Measurements from ENCODE around the gene RBM18. TPM values are rescaled to one million over a fixed set of nuclear protein-coding genes. Genes with fewer than 3 reads are reported as not detected.

RBM18 gene
- total RNA-seq, 1 experiment from 2014 or later, result 19.2 TPM

DNA sequence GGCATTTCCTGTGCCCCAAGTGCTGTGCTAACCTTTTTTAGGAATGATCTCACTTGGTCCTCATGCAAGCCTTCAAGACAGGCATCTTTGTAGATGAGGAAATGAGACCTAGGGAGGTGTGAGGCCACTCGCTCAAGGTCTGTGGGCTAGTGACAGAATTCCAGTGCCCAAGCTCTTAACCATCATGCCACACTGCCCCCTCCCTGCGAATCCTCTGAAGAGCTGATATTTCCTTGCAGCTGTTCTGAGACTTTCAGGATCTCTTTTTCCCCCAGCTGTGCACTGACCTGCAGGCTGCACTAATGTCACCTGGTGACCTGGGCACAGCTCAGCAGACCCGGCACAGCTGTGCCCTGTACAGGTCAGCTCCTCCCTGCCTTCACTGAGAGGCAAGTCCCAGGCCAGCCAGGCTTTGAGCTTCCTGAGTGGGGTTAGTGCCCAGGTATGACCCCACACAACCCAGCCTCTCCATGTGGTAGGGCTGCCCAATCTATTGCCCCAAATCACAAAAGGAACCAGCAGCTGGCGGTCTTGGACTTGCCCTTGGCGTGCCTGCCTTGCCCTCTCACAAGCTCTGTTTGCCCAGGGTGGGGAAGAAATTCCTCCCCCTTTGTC lies 72.3 kb downstream of the RBM18 start:
- Histone ChIP-seq H3K36me3 (ENCODE audit: control insufficient read depth, insufficient read depth, low read length) (no peaks in the 10 kb centered on the region), H3K27me3 (ENCODE audit: control insufficient read depth, insufficient read depth, low read length) (no peaks in the 10 kb centered on the region), H3K4me1 (ENCODE audit: control insufficient read depth, insufficient read depth, low read length) (no peaks in the 10 kb centered on the region), H3K4me3 (ENCODE audit: low read depth in 2 of 2, low read length in 2 of 2) (no peak overlapping the region), H3K27ac (ENCODE audit: low read length) (no peak overlapping the region), H3K9me3 (ENCODE audit: control insufficient read depth, insufficient read depth, low read depth, low read length) (no peaks in the 10 kb centered on the region)
- CTCF ChIA-PET, result interaction anchor here (1.5 kb wide), 1 partner anchor 67 kb away, joined by 4 read pairs; no protein-coding TSS in a partner anchor
- BruUV-seq (replicated peaks), result no TSS peak
- DNase-seq (ENCODE audit: low read depth, low spot score) (no peak), ATAC-seq (0 out of 2 replicates have a peak, but pooled peaks have one; percentile 14)
- in situ Hi-C loops (cut with HindIII; ENCODE audit: low pct_unique_long_range_greater_than_20kb, low sequenced_read_pairs), result no loop called here
- intact Hi-C loops (cut with micrococcal nuclease; ENCODE audit: unreplicated experiment), result no loop called here
- TF ChIP-seq, protein P1, sequence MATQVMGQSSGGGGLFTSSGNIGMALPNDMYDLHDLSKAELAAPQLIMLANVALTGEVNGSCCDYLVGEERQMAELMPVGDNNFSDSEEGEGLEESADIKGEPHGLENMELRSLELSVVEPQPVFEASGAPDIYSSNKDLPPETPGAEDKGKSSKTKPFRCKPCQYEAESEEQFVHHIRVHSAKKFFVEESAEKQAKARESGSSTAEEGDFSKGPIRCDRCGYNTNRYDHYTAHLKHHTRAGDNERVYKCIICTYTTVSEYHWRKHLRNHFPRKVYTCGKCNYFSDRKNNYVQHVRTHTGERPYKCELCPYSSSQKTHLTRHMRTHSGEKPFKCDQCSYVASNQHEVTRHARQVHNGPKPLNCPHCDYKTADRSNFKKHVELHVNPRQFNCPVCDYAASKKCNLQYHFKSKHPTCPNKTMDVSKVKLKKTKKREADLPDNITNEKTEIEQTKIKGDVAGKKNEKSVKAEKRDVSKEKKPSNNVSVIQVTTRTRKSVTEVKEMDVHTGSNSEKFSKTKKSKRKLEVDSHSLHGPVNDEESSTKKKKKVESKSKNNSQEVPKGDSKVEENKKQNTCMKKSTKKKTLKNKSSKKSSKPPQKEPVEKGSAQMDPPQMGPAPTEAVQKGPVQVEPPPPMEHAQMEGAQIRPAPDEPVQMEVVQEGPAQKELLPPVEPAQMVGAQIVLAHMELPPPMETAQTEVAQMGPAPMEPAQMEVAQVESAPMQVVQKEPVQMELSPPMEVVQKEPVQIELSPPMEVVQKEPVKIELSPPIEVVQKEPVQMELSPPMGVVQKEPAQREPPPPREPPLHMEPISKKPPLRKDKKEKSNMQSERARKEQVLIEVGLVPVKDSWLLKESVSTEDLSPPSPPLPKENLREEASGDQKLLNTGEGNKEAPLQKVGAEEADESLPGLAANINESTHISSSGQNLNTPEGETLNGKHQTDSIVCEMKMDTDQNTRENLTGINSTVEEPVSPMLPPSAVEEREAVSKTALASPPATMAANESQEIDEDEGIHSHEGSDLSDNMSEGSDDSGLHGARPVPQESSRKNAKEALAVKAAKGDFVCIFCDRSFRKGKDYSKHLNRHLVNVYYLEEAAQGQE (IDR thresholded peaks at IDR 0.05; ENCODE audit: insufficient read depth in 1 of 2, low read depth in 2 of 2, low read length in 1 of 2), result no peak
- POLR2A ChIA-PET, result no interaction called here

DNA sequence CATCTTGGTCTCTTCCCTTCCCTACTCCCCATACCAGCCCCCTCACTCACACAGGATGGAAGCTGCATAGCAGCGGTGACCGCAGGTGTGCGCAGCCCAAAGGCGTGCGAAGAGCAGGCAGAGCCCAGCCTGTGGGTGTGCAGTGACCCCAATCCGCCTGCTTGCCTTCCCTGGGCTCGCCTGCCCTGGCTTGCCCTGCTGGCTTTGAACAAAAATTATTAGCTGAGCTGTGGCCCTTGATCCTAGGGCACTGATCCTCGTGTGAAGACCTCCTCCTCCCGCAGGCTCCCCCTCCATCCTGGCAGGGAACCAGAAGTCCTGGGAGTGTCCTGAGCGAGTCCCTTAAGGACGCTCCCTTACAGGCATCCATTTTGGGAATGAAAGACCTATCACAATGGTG lies 73.1 kb downstream of the RBM18 start:
- no peaks in the 10 kb centered on the region for H3K36me3 ChIP-seq (ENCODE audit: control insufficient read depth, insufficient read depth, low read length)
- peak; percentile 19; the same call in 1 of the 2 replicates for ATAC-seq
- intact Hi-C loops (cut with micrococcal nuclease; ENCODE audit: unreplicated experiment) (no loop called here), in situ Hi-C loops (cut with HindIII; ENCODE audit: low pct_unique_long_range_greater_than_20kb, low sequenced_read_pairs) (no loop called here)
- H3K27me3 ChIP-seq (ENCODE audit: control insufficient read depth, insufficient read depth, low read length), result no peaks in the 10 kb centered on the region
- no TSS peak for BruUV-seq (replicated peaks)
- TF ChIP-seq, protein P1 (IDR thresholded peaks at IDR 0.05; ENCODE audit: insufficient read depth in 1 of 2, low read depth in 2 of 2, low read length in 1 of 2), result no peak
- H3K4me3 ChIP-seq (ENCODE audit: low read depth in 2 of 2, low read length in 2 of 2), result no peak overlapping the region
- no peaks in the 10 kb centered on the region for H3K9me3 ChIP-seq (ENCODE audit: control insufficient read depth, insufficient read depth, low read depth, low read length)
- no peak for DNase-seq (ENCODE audit: low read depth, low spot score)
- ChIA-PET CTCF (interaction anchor here (1.5 kb wide), 1 partner anchor 67 kb away, joined by 4 read pairs; no protein-coding TSS in a partner anchor), POLR2A (no interaction called here)
- H3K4me1 ChIP-seq (ENCODE audit: control insufficient read depth, insufficient read depth, low read length), result no peaks in the 10 kb centered on the region
- no peak overlapping the region for H3K27ac ChIP-seq (ENCODE audit: low read length)

DNA sequence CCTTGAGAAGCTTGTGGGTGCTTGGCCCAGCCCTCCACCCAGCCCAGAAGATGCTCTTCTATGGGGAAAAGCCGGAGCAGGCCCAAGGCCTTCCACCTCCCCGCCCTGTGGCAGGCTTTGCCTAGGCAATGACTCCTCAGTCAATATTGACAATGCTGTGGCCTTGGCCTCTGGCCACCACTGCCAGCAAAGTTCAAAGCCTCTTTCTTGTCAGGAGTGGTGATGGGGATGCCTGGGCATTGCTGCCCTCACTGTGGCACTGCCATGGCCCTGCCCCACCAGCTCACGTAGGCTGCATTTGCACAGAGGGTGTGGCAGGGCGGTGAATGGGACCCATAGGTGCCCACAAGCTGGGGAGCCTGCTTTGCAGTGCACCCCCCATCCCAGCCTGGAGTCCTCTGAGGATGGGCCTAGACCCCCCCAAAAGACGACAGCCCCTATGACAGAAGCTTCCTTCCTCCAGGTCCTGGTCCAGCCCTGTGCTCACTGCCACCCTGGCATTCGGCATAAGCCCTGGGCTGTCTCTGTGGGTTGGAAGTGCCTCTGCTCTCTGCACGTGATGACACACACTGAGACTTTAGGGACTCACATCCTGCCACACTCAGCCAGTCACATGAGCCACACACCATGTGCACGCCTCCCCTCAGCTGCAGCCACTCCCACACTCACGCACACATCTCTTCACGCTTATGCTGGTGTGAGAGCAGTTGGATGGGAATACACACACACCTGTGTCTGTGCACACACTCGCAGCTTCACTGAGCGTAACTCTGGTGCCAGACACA lies 73.9 kb downstream of the RBM18 start:
- DNase-seq (ENCODE audit: low read depth, low spot score) (peak; percentile 33), ATAC-seq (peak; percentile 68)
- Histone ChIP-seq H3K27ac (ENCODE audit: low read length) (no peak overlapping the region), H3K9me3 (ENCODE audit: control insufficient read depth, insufficient read depth, low read depth, low read length) (no peaks in the 10 kb centered on the region), H3K4me3 (ENCODE audit: low read depth in 2 of 2, low read length in 2 of 2) (no peak overlapping the region), H3K36me3 (ENCODE audit: control insufficient read depth, insufficient read depth, low read length) (no peaks in the 10 kb centered on the region), H3K4me1 (ENCODE audit: control insufficient read depth, insufficient read depth, low read length) (no peaks in the 10 kb centered on the region), H3K27me3 (ENCODE audit: control insufficient read depth, insufficient read depth, low read length) (no peaks in the 10 kb centered on the region)
- in situ Hi-C loops (cut with HindIII; ENCODE audit: low pct_unique_long_range_greater_than_20kb, low sequenced_read_pairs), result no loop called here
- ChIA-PET CTCF (no interaction called here), POLR2A (no interaction called here)
- BruUV-seq (replicated peaks), result no TSS peak
- intact Hi-C loops (cut with micrococcal nuclease; ENCODE audit: unreplicated experiment), result no loop called here
- TF ChIP-seq, protein P1 (IDR thresholded peaks at IDR 0.05; ENCODE audit: insufficient read depth in 1 of 2, low read depth in 2 of 2, low read length in 1 of 2), result no peak
- TF ChIP-seq TCF7L2 (IDR thresholded peaks at IDR 0.05; ENCODE audit: low read depth, low read length) (no peak), SIN3A (IDR thresholded peaks at IDR 0.05; ENCODE audit: borderline replicate concordance, insufficient read depth, low read depth, low read length) (no peak), POLR2AphosphoS5 (IDR thresholded peaks at IDR 0.05; ENCODE audit: low read depth, low read length) (no peak)
- TF ChIP-seq, protein P2, sequence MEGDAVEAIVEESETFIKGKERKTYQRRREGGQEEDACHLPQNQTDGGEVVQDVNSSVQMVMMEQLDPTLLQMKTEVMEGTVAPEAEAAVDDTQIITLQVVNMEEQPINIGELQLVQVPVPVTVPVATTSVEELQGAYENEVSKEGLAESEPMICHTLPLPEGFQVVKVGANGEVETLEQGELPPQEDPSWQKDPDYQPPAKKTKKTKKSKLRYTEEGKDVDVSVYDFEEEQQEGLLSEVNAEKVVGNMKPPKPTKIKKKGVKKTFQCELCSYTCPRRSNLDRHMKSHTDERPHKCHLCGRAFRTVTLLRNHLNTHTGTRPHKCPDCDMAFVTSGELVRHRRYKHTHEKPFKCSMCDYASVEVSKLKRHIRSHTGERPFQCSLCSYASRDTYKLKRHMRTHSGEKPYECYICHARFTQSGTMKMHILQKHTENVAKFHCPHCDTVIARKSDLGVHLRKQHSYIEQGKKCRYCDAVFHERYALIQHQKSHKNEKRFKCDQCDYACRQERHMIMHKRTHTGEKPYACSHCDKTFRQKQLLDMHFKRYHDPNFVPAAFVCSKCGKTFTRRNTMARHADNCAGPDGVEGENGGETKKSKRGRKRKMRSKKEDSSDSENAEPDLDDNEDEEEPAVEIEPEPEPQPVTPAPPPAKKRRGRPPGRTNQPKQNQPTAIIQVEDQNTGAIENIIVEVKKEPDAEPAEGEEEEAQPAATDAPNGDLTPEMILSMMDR (IDR thresholded peaks at IDR 0.05), result no peak

Measured in Panc1 (cell line).